Measurements from ENCODE around the gene HNF1A. TPM values are rescaled to one million over a fixed set of nuclear protein-coding genes. Genes with fewer than 3 reads are reported as not detected.

Gene HNF1A
- total and polyA plus RNA-seq, 9 of the 15 experiments (the other 6 are each of a cell fraction or from before 2014, with no cell fraction given), result not detected

- TF ChIP-seq, protein P1, sequence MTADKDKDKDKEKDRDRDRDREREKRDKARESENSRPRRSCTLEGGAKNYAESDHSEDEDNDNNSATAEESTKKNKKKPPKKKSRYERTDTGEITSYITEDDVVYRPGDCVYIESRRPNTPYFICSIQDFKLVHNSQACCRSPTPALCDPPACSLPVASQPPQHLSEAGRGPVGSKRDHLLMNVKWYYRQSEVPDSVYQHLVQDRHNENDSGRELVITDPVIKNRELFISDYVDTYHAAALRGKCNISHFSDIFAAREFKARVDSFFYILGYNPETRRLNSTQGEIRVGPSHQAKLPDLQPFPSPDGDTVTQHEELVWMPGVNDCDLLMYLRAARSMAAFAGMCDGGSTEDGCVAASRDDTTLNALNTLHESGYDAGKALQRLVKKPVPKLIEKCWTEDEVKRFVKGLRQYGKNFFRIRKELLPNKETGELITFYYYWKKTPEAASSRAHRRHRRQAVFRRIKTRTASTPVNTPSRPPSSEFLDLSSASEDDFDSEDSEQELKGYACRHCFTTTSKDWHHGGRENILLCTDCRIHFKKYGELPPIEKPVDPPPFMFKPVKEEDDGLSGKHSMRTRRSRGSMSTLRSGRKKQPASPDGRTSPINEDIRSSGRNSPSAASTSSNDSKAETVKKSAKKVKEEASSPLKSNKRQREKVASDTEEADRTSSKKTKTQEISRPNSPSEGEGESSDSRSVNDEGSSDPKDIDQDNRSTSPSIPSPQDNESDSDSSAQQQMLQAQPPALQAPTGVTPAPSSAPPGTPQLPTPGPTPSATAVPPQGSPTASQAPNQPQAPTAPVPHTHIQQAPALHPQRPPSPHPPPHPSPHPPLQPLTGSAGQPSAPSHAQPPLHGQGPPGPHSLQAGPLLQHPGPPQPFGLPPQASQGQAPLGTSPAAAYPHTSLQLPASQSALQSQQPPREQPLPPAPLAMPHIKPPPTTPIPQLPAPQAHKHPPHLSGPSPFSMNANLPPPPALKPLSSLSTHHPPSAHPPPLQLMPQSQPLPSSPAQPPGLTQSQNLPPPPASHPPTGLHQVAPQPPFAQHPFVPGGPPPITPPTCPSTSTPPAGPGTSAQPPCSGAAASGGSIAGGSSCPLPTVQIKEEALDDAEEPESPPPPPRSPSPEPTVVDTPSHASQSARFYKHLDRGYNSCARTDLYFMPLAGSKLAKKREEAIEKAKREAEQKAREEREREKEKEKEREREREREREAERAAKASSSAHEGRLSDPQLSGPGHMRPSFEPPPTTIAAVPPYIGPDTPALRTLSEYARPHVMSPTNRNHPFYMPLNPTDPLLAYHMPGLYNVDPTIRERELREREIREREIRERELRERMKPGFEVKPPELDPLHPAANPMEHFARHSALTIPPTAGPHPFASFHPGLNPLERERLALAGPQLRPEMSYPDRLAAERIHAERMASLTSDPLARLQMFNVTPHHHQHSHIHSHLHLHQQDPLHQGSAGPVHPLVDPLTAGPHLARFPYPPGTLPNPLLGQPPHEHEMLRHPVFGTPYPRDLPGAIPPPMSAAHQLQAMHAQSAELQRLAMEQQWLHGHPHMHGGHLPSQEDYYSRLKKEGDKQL (CRISPR knock-in tag; IDR thresholded peaks at IDR 0.05; ENCODE audit: borderline replicate concordance), result no peak
- TF ChIP-seq NCOA2 (IDR thresholded peaks at IDR 0.05; ENCODE audit: partially characterized antibody in 2 of 2) (no peak), DIDO1 (tag; IDR thresholded peaks at IDR 0.05; ENCODE audit: low read depth) (peak; percentile 94), PYGO2 (tag; IDR thresholded peaks at IDR 0.05) (no peak), ZNF146 (CRISPR knock-in tag; IDR thresholded peaks at IDR 0.05; ENCODE audit: unreplicated experiment) (no peak), HBP1 (CRISPR knock-in tag; IDR thresholded peaks at IDR 0.05) (peak; percentile 78; the same call in 1 of the 2 replicates)
- TF ChIP-seq, protein P2, sequence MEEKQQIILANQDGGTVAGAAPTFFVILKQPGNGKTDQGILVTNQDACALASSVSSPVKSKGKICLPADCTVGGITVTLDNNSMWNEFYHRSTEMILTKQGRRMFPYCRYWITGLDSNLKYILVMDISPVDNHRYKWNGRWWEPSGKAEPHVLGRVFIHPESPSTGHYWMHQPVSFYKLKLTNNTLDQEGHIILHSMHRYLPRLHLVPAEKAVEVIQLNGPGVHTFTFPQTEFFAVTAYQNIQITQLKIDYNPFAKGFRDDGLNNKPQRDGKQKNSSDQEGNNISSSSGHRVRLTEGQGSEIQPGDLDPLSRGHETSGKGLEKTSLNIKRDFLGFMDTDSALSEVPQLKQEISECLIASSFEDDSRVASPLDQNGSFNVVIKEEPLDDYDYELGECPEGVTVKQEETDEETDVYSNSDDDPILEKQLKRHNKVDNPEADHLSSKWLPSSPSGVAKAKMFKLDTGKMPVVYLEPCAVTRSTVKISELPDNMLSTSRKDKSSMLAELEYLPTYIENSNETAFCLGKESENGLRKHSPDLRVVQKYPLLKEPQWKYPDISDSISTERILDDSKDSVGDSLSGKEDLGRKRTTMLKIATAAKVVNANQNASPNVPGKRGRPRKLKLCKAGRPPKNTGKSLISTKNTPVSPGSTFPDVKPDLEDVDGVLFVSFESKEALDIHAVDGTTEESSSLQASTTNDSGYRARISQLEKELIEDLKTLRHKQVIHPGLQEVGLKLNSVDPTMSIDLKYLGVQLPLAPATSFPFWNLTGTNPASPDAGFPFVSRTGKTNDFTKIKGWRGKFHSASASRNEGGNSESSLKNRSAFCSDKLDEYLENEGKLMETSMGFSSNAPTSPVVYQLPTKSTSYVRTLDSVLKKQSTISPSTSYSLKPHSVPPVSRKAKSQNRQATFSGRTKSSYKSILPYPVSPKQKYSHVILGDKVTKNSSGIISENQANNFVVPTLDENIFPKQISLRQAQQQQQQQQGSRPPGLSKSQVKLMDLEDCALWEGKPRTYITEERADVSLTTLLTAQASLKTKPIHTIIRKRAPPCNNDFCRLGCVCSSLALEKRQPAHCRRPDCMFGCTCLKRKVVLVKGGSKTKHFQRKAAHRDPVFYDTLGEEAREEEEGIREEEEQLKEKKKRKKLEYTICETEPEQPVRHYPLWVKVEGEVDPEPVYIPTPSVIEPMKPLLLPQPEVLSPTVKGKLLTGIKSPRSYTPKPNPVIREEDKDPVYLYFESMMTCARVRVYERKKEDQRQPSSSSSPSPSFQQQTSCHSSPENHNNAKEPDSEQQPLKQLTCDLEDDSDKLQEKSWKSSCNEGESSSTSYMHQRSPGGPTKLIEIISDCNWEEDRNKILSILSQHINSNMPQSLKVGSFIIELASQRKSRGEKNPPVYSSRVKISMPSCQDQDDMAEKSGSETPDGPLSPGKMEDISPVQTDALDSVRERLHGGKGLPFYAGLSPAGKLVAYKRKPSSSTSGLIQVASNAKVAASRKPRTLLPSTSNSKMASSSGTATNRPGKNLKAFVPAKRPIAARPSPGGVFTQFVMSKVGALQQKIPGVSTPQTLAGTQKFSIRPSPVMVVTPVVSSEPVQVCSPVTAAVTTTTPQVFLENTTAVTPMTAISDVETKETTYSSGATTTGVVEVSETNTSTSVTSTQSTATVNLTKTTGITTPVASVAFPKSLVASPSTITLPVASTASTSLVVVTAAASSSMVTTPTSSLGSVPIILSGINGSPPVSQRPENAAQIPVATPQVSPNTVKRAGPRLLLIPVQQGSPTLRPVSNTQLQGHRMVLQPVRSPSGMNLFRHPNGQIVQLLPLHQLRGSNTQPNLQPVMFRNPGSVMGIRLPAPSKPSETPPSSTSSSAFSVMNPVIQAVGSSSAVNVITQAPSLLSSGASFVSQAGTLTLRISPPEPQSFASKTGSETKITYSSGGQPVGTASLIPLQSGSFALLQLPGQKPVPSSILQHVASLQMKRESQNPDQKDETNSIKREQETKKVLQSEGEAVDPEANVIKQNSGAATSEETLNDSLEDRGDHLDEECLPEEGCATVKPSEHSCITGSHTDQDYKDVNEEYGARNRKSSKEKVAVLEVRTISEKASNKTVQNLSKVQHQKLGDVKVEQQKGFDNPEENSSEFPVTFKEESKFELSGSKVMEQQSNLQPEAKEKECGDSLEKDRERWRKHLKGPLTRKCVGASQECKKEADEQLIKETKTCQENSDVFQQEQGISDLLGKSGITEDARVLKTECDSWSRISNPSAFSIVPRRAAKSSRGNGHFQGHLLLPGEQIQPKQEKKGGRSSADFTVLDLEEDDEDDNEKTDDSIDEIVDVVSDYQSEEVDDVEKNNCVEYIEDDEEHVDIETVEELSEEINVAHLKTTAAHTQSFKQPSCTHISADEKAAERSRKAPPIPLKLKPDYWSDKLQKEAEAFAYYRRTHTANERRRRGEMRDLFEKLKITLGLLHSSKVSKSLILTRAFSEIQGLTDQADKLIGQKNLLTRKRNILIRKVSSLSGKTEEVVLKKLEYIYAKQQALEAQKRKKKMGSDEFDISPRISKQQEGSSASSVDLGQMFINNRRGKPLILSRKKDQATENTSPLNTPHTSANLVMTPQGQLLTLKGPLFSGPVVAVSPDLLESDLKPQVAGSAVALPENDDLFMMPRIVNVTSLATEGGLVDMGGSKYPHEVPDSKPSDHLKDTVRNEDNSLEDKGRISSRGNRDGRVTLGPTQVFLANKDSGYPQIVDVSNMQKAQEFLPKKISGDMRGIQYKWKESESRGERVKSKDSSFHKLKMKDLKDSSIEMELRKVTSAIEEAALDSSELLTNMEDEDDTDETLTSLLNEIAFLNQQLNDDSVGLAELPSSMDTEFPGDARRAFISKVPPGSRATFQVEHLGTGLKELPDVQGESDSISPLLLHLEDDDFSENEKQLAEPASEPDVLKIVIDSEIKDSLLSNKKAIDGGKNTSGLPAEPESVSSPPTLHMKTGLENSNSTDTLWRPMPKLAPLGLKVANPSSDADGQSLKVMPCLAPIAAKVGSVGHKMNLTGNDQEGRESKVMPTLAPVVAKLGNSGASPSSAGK (IDR thresholded peaks at IDR 0.05), result no peak; the same call in 1 of the 2 replicates
Observed at GRCh38 chr12:121015825-121016766, 37.8 kb downstream of the HNF1A start, which contains the start of gene C12orf43 (continued).

Measured in K562 (cell line).